BE2C (cell line): Measurements from ENCODE around the gene USP28.

Experiments
- DNase-seq: peaks from one replicate; pipeline ENCODE4 v3.0.0-alpha.2; 2020
- H3K27me3 ChIP-seq: fragments of 250-450 bp; sonication (Bioruptor Pico); 2 replicates; pipeline ENCODE4 v1.5.1; 2020; ENCODE audit warnings: mild to moderate bottlenecking
- H3K36me3 ChIP-seq: fragments of 250-450 bp; sonication (Bioruptor Pico); 2 replicates; pipeline ENCODE4 v1.5.1; 2020; ENCODE audit warnings: mild to moderate bottlenecking
- H3K4me1 ChIP-seq: fragments of 250-450 bp; sonication (Bioruptor Pico); 2 replicates; pipeline ENCODE4 v1.5.1; 2020
- H3K4me3 ChIP-seq: 2 replicates; pipeline ENCODE4 v1.5.1; 2011; ENCODE audit warnings: low read depth, low read length
- H3K9me3 ChIP-seq: fragments of 250-450 bp; sonication (Bioruptor Pico); 2 replicates; pipeline ENCODE4 v1.5.1; 2020
- CTCF ChIP-seq: IDR thresholded peaks from 2 replicates; pipeline ENCODE4 v1.5.1; 2012; ENCODE audit warnings: mild to moderate bottlenecking, low read depth, low read length

Gene USP28

GRCh38 chr11:113862435-113862834 is 12.9 kb downstream of the USP28 start:
- no peak for TF ChIP-seq CTCF
- DNase-seq = no peak
- Histone ChIP-seq H3K4me3 (no peak overlapping the region), H3K36me3 (peaks cover 6% of the 10 kb centered on the region; the same call in 1 of the 2 replicates), H3K9me3 (no peaks in the 10 kb centered on the region), H3K4me1 (no peaks in the 10 kb centered on the region), H3K27me3 (no peaks in the 10 kb centered on the region)

- no peak for TF ChIP-seq CTCF
- no peaks in the 10 kb centered on the region for H3K27me3 ChIP-seq
- no peaks in the 10 kb centered on the region for H3K4me1 ChIP-seq
- no peaks in the 10 kb centered on the region for H3K9me3 ChIP-seq
- DNase-seq = no peak
- no peaks in the 10 kb centered on the region for H3K36me3 ChIP-seq
- H3K4me3 ChIP-seq = no peak overlapping the region
Measured at GRCh38 chr11:113859665-113860064, 15.7 kb downstream of the USP28 start.

GRCh38 chr11:113856966-113857759 is 18.2 kb downstream of the USP28 start:
- TF ChIP-seq CTCF = no peak
- Histone ChIP-seq H3K36me3 (peaks cover 3% of the 10 kb centered on the region), H3K27me3 (no peaks in the 10 kb centered on the region), H3K9me3 (no peaks in the 10 kb centered on the region), H3K4me3 (no peak overlapping the region), H3K4me1 (no peaks in the 10 kb centered on the region)
- DNase-seq = no peak

GRCh38 chr11:113855803-113856202 is 19.6 kb downstream of the USP28 start:
- Histone ChIP-seq H3K4me3 (no peak overlapping the region), H3K36me3 (peaks cover 7% of the 10 kb centered on the region), H3K9me3 (no peaks in the 10 kb centered on the region), H3K4me1 (no peaks in the 10 kb centered on the region), H3K27me3 (no peaks in the 10 kb centered on the region)
- no peak for DNase-seq
- TF ChIP-seq CTCF = no peak

- Histone ChIP-seq H3K27me3 (no peaks in the 10 kb centered on the region), H3K4me3 (no peak overlapping the region), H3K36me3 (peaks cover 15% of the 10 kb centered on the region), H3K9me3 (no peaks in the 10 kb centered on the region), H3K4me1 (0 out of 2 replicates have a peak, but pooled peaks cover 5% of the 10 kb centered on the region)
- DNase-seq = no peak
- no peak for TF ChIP-seq CTCF
Measured at GRCh38 chr11:113850188-113850587, 25.2 kb downstream of the USP28 start.

GRCh38 chr11:113849713-113850112 is 25.7 kb downstream of the USP28 start:
- DNase-seq = no peak
- Histone ChIP-seq H3K27me3 (no peaks in the 10 kb centered on the region), H3K36me3 (peaks cover 15% of the 10 kb centered on the region), H3K4me1 (0 out of 2 replicates have a peak, but pooled peaks cover 5% of the 10 kb centered on the region), H3K4me3 (no peak overlapping the region), H3K9me3 (no peaks in the 10 kb centered on the region)
- TF ChIP-seq CTCF = no peak
